T-helper 2 cell treated with Interferon-gamma antibody and Interleukin-4, amounts not matched to agents 100 ng/mL and 5 ng/mL, for 36 hours (primary cell): Measurements from ENCODE around the gene OLFM3. TPM values are rescaled to one million over a fixed set of nuclear protein-coding genes. Genes with fewer than 3 reads are reported as not detected.

Experiments used
- intact Hi-C: fragments of 100-400 bp; cut with micrococcal nuclease; formaldehyde crosslinking; loops from one replicate; pipeline ENCODE4 v1.15.1; 2023
- total RNA-seq: library from RNA; stranded (reverse); gene quantifications from 2 replicates; pipeline ENCODE4 v1.2.3, GENCODE V29; 2022

Gene OLFM3
- total RNA-seq, 1 donor from 2014 or later, result not detected

DNA sequence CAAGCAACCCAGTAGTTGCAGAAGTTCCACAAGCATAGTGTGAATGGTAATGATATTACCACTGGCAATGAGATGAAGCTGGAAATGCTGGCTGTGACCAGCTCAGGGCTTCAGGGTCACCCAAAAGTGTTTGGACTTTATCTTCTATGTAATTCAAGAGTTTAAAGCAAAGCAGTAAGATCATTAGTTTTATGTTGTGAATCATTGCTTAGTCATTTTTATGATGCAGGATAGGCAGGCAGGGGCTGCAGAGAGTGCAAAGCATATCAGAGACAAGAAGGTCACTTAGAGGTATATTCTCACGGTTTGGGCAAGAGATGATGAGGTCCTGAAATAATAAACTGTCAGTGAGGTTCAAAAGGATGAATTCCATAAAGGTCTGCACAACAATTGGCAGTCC lies 147.4 kb downstream of the OLFM3 start:
- intact Hi-C loops, result no loop called here

DNA sequence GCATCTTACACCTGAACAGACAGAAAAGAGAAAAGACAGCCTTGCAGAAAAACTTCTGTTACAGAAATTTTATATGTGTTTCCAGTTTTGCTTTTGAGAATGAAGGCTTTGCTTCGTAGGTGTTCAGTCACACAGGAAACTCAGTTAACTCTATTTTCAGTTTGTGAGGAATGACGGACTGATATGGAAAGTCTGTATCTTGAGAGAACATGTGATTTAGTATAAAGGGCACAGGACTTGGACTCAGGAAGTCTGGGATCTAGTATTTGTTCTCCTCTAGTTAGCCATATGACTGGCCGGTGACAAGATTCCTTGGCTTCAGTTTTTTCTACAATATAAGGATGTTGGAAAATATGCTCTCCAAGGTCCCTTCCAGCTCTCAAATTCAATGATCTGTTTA lies 149.1 kb downstream of the OLFM3 start:
- intact Hi-C loops, result no loop called here

DNA sequence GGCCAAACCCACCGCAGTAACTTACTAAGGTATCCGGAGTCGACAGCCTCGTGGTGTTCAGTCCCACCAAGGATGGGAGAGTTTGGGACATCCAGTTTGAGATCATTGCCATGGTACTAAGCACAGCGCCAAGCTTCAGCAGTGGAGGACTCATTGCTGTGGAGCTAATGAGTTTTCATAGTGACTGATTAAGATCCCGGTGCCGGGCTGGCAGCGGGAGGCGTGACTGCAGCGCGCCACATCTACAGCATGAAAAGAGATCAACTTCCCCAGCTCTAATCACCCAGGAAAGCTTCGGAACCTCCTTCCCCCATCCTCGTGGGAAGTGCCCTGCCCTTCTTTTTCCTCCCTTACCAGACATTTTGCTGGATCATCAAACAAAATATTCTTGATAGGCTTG lies 149.9 kb downstream of the OLFM3 start:
- intact Hi-C loops, result no loop called here

DNA sequence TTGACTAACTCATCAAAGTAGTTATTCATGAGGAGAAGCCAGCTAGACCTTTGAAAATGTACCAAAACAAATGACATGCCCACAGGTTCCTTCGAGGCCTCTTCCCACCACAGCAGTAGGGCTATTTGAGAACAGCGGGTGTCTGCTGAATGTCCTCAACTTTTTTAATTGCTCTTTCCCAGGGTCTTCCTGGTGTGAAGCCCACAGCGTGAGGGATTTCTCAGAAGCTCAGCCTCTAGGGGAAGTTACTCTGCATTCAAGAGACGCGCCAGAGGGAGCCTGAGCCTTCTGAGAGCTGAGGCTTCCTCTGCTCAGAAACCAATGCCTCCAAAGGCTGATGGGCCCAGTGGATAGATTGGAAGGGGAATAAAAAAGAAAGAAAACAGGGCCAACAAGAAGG lies 153.6 kb downstream of the OLFM3 start:
- intact Hi-C loops, result no loop called here

DNA sequence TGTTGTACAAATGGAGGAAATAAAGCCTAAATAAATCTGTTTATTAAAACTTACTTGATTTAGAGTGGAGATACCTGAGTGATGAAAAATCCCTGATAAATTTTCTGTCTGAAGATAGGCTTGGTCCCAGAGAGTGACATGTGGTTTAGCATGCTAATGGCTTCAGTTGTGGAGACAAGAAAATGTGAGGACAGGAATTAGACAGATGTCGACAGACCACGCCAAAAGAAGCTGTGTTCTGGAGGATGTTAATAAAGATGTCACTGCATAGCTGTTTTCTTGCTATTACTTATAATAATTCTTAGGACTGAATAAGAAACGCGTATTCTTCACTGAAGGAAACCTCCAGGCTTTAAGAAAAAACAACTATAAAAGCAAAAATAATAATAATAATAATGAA lies 154.9 kb downstream of the OLFM3 start:
- intact Hi-C loops, result no loop called here

DNA sequence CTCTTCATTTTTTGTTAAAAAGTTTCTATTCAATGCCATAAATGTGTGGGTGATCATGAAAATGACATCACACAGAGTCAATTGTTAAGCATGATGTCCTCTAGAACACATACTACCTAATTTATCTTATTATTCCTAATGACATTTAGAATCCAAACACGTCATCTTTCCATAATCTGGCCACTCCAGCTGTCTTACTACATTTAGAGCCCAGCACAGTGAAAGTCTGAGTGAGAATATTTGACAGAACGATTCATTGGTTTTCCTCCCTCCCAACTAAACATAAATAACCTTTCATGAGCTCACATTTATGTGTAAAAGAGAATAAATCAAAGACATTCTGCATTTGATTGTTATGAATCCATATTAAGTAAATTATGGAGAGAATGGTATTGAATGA lies 160.7 kb downstream of the OLFM3 start:
- intact Hi-C loops, result no loop called here

DNA sequence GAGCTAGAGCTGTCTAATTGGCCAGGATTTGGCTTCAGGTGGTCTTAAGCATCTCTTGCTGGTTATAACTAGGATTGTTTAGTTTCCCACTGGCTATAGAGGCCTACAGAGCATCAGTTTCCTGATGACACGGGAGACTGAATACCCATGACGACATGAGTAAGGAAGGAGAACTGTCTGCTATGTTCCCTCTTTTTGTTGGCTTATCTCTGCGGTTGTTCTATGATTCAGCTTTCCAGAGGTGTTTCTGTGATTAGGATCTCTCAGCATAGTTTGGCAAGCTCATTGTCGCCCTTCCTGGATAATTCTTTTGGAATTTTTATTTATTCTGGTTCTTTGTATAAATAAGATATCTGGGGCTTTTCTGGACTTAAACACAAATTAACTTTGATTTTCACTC lies 163.4 kb downstream of the OLFM3 start:
- intact Hi-C loops, result no loop called here

DNA sequence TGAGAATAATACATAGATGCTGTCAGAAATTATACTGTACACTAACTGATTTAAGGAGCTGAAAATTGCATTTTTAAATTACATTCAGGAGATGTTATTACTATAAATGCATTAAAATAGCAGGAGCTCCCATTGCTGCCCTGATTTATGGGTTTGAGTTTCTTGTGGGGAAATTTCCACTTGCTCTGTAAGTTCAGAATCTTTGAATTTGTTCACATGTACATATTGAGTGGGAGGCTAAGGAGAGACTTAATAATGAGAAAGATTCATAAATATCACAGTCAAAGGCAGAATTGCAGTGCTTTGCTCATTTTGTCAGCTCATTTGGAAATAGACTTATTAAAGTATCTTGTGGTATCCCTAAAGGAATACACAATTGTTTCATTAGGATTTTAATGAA lies 170.3 kb downstream of the OLFM3 start:
- intact Hi-C loops, result no loop called here

DNA sequence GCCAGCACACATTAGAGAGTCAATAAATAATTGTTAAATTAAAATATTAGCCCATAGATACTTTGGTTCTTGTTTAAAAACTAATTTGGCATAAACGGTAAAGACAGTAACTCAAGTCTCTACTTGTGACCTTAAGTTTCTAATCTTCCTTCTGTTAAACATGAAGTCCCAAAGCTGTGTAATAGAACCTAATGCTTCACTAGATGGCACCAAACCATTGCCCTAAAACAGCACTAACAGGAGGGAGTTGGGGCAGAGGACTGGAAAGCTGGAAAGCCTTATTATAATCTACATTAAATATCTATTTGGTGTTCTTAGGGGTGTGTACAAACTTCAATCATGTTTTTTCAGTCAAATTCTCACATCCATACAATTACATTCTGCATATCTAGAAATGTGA lies 176.7 kb downstream of the OLFM3 start:
- intact Hi-C loops, result loop anchor here (5.0 kb wide), 1 partner anchor 47 kb away; no protein-coding TSS in a partner anchor

DNA sequence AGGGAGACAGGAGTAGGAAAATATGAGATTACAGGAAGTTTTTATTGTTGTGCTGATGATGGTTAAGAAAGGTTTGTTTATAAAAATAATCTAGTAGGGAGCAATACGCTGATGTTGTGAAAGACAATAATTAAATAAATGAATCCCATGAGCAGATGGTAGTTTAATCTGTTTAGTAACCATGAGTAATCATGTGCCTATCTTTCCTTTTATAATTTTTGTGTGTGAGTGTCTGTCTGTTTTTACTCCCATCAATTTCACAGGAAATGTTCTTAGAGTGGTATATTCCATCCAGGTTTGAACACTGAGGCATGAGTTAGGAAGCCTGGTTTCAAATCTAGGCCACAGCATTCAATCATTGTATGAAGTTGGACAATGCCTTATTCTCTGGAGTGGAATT lies 180.5 kb downstream of the OLFM3 start:
- intact Hi-C loops, result no loop called here

DNA sequence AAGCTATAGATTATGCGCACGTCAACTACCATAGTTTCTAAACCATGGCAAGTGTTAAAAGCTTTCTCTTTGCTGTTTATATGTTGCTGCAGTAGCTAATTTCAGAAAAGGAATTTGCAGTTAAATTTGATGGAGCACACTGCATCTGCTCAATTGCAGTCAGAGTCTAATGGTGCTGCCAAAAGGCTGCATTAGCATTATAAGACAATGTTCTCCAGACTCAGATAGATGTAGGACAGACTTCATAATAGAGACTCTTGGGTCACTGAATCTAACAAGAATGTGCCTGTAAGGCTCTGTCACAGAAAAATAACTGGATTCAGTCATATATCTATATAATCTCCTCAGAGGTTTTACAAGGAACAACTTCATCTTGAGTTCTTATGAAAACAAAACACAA lies 198.3 kb downstream of the OLFM3 start:
- intact Hi-C loops, result no loop called here

DNA sequence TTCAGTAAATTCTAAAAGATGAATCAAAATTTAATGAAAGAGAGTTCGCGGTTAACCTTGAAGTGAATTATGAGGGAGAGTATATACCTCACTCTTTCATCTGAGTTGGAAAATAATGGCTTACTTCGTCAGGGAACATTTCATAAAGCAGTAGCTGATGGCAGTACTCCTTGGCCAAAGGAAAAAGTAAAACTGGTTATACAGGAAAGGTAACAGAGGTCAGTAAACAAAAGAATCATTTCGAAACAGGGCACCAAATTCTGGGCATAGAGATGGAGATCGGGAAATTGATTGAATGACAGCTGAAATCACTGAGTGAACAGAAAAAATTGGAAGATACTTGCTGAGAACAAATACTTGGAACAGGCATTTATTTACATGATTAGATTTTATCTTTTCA lies 199.0 kb downstream of the OLFM3 start:
- intact Hi-C loops, result no loop called here

DNA sequence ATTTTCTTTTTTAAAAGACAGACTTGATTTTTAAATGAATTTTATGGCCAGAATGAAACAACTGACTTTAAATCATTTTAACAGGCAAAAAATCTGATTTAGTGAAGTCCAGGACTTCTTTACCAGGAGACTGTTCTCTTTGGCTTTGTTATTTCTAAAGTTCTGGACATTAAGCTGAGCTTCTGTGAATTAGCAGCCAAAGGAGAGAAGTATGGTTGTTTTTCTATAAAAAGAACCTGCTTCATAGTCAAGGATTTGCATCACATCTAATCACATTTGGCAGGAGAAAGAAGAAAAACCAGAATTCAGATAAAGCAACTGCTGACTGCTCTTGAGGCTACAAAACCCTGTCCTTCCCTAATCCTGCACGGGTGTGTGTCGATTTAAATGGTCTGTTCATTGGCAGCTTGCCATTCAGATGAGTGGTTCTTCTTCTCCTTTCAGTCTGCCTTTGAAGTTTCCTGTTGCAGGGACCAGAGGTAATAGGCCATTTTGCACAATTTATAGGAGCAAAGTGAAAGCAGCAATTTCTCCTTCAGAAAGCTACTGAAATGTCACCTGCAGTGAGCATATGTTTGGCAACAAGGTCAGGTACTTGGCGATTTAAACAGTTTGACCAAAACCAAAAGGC lies 215.4 kb downstream of the OLFM3 start:
- intact Hi-C loops, result no loop called here

DNA sequence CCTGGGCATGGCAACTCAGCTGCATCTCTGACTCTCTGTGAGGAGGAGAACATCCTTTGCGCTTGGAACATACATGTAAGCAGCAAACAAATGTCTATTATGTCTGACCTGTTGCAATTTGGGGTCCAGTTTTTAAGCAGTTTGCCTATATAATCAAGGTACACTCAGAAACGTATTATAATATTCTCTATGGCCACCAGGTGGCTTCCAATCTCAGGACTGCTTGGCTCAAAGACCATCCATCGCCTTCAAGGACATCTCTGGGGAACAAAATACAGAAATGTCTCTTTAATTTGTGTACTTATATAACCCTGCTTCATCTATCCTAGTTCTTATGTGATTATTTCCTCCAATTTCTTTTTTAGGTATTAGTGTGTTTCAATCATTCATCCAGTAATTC lies 227.2 kb downstream of the OLFM3 start:
- intact Hi-C loops, result no loop called here

DNA sequence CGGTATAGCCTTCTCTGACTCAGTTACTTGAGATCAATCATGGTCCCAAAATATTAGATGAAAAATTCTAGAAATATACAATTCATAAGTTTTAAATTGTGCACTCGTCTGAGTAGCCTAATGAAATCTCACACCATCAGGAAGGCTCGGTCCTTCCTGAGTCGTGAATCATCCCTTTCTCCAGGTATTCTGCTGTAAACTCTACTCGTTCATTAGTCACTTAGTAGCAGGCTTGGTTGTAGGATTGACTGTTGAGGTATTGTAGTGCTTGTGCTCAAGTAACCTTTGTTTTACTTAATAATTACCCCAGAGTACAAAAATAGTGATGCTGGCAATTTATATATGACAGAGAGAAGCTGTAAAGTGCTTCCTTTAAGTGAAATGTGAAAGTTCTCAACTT lies 238.7 kb downstream of the OLFM3 start:
- intact Hi-C loops, result no loop called here

DNA sequence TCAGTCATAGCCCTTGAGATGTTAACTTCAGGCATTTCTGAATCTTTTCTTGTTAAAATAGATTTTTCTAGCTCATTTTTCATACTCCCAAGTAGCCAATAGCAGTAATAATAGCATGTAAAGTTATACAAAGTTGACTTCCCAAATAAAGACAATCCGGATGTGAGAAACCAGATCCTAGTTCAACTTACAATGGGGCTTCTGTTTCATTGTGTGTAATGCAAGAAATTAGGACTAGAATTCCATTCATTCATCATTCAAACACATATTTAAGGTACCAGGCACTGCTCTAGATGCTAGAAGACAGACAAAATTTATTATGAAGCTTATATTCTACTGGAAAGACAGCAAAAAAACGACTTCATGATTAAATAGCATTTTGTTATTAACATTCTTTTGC lies 240.3 kb downstream of the OLFM3 start:
- intact Hi-C loops, result no loop called here
